GM19452 (cell line): Measurements from ENCODE around the gene ENTPD3.

Source experiments
- ATAC-seq: cut with Tn5 transposase; IDR thresholded peaks from one replicate; pipeline ENCODE4 v1.9.1; 2021; ENCODE audit not compliant: unreplicated experiment

The ENTPD3 gene

DNA sequence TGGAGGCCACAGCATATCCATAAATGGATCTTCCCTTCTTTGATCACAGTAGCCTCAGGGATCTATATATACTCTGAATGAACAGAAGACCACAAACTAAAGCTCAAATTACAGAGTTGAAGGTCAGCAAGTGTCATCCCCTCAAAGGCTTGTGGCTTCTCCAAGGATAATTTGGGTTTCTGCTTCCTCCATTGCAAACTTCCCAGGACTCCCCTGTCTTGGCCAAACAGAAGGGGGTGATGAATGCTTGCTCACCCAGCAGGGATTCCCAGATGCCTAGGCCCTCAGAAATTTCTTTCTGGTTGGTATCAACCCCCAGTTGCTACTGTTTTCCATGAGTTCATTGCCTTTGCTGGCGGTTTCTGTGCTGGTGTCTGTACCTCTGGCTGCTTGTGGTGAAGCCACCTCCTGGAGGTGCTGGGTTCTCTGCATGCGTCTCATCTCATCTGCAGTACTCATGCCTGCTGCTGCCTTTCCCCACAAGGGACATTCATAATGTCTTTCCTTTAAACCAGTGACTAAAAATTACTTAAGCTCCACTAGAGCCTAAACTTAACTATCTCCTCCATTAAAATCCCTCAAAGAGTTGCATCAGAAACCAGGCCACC is 17.7 kb downstream of the ENTPD3 start:
- ATAC-seq, result no peak

DNA sequence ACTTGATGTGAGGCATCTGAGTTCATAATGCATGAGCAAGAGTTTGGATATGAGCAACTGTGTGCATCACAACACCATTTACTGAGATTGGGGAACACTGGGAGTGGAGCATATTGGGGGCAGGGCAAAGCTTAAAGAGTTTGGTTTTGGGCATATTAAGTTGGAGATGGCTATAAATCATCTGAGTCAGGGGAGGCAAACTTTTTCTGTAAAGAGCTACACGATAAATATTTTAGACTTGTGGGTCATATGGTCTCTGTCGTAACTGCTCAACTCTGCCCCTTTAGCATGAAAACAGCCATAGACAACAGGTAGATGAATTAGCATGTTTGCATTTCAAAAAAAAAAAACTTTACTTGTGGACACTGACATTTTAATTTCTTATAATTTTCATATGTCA is 20.0 kb downstream of the ENTPD3 start:
- no peak for ATAC-seq

DNA sequence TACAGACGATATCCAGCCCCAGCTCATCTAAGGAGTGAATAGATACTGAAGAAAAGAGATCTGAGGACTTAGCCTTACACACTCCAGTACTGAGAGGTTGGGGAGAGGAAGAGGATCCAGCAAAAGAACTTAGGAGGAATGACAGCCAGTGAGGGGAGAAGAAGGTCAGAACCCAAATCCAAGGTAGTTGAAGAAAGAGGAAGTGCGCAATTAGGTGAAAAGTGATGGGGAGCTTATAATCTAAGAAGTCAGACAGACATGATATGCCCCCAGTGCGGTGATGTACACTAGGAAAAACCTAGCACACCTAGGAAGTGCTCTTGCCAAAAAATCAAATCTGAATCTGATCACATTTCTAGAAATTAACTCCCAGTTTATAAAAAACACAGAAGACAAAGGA is 20.6 kb downstream of the ENTPD3 start:
- ATAC-seq, result no peak

DNA sequence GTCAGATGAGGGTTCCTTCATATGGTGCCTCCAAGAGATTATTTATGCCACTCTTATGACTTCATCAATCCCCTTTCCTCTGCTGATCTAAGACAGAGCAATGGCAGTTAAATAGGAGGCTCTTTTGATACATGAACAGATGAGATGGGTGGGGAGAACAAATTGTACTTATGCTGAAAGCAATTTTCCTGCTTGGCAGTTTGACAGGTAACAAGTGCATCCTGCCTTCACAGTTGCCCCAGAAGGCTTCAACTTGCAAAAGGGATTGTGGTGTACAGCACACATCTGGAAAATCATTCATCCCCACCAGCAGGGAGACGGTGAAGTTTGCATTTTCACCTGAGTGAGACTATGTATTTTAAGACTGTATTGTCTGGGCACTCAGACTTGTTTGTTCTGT is 27.3 kb downstream of the ENTPD3 start:
- ATAC-seq, result no peak

DNA sequence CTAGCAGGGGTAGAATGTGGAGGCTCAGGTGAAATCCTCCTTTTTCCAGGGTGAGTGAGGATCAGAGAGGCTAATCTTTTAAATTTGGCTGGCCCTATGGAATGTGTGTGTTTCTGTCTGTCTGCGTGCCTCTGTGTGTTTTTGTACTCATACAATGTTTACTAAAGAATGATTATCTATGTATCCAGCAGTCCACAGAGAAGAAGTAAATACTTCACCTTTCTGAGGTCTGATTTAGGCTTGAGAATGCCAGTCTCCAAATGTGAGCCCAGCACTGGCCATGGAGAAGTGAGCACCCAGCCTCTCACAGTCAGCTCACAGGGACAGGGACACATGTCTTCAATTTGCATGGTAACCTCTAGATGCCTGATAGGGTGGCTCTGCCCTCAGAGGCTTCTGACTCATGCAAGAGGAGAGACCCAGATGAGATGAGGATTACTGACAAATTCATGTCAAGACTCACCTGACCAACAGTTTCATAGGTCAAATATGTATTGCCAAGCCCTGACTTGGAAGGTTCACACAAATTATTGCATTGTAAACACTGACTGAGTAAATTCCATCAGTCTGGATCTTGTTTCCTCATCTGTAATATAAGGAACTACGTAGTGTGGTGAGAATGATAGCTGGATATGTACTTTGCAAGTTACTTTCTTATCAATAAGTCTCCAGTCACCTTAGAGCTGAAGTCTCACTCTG is 31.0 kb downstream of the ENTPD3 start:
- no peak for ATAC-seq

DNA sequence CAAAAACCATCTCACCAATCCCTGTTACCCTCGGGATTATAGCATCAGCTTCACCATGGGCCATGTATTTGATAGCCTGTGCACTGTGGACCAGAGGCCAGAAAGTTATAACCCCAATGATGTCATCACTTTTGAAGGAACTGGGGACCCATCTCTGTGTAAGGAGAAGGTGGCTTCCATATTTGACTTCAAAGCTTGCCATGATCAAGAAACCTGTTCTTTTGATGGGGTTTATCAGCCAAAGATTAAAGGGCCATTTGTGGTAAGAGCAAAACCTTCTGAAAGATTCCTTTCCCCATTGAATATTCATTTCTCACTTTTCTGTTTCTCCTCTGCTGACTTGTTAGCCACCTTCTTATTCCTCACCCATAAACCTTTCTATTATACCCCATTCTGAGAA is 35.9 kb downstream of the ENTPD3 start:
- no peak for ATAC-seq

DNA sequence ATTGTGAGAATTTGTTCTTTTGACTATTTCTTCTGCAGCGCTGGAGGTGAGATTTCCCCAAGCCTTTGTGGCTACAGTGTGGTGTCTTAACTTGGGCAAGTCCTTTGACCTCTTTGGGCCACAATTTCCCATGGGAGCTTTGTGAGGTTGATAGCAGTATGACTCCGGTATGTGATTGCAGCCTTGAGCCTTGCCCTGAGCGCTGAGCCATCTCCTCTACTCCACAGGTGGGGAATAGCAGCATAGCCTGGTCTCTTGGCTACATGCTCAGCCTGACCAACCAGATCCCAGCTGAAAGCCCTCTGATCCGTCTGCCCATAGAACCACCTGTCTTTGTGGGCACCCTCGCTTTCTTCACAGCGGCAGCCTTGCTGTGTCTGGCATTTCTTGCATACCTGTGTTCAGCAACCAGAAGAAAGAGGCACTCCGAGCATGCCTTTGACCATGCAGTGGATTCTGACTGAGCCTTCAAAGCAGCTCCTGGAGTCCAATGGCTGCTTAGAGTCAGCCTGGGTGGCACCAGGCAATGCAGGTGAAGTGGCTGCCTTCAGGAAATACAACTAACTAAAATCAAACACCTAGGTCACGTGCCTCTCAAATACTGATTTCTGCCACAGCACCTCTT is 40.2 kb downstream of the ENTPD3 start:
- no peak for ATAC-seq

DNA sequence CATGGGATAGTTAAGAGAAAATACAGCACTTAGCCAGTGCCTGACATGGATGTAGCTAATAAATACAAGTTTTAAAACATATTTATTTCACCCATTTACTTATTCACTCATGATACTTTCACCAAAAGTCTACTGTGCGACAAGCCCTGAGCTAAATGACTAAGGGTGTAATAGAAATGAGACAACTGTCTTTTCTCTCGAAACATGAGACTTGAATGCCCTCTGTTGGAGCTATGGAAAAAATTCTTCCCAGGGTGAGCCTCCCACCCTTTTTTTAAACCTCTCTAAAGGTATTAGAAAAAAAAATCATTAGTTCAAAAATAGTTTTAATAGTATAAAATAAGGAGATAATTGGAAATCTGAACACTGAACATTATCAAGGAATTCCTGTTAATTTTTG is 45.8 kb downstream of the ENTPD3 start:
- ATAC-seq, result no peak

DNA sequence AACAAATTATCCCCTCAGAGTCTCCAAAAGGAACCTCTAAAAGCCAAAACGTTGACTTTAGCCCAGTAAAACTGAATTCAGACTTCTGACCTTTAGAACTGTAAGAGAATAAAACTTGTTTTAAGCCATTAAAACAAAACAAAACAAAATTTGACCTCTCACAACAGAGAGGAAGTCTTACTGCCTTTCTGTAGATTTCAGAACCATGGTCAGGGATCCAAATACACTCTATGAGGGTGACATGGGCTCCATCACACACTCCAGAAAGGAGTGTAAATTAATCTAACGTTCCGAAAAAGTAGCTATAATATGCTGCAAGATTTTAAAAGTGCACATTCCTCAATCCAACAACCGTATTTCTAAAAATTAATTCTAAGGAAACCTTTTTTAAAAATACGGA is 50.9 kb downstream of the ENTPD3 start:
- no peak for ATAC-seq

DNA sequence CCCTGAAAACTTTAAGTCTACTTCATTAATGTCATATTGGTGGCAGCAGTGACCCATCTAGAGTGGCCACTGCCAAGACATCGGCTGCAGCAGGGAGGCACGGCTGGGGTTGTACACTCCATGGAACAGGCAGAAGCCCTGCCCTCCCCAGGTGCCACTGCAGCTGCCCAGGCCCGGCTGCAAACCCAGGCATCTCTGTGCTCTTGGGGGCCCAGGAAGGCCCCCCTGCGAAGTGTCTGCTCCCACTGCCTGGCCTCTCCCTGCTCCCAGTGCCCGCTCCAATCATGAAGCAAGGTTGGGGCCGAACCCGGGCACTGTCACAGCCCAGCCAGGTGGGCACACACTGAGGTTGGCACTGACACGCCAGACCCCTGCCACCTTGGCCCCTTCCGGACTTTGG is 58.1 kb downstream of the ENTPD3 start:
- no peak for ATAC-seq

DNA sequence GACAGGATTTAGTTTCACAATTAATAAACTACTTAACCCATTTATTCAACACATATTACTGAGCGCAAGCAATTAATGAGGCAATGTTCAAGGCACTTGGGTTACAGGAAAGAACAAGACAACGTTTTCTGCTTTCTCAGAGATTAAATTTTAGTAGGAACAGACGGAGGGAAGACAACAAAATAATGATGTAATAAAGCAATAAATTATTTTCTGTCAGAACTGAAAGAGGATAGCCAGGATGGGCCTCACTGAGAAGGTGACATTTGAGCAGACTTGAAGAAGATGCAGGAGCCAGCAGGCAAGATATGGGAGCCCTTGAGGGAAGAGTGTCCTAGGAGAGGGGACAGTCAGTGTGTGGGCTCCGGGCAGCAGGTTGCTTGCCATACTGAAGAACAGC is 58.9 kb downstream of the ENTPD3 start:
- no peak for ATAC-seq

DNA sequence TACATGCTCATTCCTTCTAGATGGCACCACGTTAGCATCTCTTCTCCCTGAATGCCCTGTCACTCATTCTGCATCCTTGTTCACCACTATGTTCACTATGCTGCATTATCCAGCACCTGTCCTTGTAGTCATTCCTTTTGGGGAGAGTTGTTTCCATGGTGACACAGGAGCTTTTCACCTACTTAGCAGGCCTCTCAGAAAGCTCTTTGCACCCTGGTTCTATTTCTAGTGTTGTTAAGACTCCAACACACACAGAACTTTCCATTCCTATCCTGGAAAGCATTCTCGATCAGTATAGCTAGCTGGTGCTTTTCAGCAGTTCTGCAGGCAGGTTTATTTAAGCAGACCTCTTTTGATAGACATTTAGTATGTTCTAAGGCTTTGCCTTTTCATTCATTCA is 63.5 kb downstream of the ENTPD3 start:
- ATAC-seq, result no peak

DNA sequence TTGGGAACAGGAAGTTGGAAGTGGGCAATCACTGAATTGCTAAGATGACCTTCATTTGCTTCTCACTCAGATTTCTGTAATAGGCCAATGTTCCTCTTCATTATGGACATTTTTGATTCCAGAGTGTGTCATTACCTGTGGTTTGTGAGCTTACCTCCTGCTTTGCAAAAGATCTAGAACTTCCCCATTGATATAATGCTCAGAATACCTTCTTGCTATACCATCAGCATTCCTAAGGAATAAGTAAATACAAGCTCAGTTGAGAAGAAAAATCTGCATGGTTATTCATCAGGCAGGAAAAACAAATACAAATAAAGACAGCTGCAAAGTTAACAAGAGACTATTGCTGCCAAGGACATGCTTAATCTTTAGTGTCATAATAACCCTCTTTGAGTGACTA is 64.6 kb downstream of the ENTPD3 start:
- ATAC-seq, result no peak

DNA sequence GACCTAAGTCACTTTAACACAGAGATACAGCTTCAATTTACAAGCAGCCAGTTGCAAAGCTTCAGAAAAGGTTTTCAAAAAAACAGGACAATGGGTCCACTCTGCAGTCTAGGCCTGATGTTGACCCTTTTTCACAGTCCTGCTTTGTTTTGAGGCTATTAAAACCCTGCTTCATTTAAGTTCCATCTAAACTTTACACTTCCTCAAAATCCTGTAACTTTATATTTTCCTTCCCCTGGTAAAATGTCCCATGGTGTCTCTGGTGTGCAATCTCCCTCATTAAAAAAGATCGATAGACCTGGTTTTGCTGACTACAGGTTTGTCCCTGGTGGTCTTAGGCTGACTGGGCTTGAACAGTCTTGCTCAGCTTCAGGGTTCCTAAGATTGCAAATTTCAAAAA is 65.1 kb downstream of the ENTPD3 start:
- ATAC-seq, result no peak

DNA sequence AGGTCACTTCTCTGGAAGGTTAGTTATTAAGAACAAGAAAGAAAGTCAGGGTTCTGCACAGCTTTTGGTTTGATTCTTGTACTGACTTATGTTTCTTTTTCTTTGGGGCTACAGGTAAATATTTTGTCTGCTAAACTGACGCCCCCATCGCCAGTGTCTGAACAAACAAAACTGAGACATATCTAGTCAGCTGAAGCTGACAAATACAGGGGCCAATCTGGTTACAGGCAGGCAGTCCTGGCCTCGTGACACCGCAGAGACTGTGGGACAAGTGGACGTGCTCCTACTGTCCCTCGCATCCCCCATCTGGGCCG is 65.5 kb downstream of the ENTPD3 start:
- no peak for ATAC-seq

DNA sequence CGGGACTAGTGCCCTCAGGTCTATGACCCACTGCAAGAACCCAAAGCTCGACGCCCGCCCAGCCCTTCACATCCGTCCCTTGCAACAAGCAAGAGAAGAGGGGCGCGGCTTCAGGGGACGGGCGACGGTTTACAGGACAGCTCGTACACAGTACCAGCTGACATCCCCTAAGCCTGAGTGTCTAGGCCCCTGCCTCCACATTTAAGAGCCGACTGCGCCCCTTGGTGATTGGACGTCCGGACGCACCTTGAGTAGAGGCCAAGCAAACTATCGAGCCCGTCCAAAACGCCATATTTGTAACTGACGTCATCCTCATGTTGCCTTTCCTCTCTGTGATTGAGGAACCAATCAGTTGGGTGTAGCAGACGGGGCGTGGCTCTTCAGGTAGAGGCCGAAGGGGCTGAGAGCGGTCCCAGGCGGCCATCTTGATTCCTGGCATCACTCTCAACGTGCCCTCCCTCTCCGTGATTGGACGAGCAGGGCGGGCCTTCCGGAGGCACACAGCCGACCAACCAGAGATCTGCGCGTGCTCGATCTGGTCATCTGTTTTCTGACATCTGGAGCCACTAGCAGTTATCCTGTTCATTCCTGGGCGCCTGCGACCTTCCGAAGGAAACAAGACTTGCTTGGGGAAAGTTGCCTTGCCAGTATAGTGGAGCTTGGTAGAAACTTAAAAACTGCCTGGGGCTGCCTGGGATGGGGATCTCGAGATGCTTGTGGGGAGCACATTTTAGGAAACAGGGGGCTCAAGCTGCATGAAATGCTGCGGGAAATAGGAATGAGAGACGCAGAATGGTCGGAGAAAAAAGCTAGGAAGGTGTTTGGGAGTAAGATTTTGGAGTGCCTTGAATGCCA is 66.1 kb downstream of the ENTPD3 start:
- ATAC-seq, result peak; percentile 89

DNA sequence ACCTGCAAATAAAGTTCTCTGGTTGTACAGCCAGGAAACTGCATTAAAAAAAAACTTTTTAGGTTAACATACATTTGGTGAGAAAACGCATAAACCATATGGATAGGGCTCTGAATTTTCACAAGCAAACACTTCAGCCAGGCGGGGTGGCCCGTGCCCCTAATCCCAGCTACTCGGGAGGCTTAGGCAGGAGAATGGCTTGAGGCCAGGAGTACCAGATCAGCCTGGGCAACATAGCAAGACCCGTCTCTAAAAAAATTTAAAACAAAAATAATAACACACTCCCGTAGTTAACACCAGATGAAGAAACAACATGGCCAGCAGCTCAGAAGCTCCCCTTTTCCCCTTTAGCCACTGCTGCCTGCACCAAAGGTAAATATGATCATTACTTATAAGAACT is 66.9 kb downstream of the ENTPD3 start:
- no peak for ATAC-seq

DNA sequence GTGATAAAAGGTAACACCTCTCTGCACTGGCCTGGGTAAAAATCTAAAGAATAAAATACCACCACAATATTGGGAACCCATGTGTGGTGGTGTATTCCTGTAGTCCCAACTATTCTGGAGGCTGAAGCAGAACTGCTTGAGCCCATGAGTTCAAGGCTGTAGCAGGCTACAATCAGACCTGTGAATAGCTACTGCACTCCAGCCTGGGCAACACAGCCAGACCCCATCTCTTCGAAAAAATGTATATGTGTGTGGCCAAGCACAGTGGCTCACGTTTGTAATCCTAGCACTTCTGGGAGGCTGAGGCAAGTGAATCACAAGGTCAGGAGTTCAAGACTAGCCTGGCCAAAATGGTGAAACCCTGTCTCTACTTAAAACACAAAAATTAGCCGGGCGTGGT is 68.3 kb downstream of the ENTPD3 start:
- no peak for ATAC-seq

DNA sequence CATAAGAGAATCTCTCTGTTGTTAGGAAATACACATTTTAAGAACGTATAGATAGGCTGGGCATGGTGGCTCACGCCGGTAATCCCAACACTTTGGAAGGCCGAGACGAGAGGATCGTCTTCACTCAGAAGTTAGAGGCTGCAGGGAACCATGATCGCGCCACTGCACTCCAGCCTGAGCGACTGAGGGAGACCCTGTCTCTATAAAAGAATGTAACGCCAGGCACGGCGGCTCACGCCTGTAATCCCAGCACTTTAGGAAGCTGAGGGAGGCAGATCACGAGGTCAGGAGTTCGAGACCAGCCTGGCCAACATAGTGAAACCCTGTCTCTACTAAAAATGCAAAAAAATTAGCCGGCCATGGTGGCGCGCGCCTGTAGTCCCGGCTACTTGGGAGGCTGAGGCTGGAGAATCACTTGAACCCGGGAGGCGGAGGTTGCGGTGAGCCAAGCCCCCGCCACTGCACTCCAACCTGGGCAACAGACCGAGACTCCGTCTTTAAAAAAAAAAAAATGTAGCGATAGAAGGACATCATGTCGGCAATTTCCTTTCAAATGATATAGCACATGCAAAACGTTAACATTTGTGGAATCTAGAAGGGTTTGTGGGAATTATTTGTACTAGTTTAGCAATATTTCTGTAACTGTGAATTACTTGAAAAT is 69.4 kb downstream of the ENTPD3 start:
- no peak for ATAC-seq

DNA sequence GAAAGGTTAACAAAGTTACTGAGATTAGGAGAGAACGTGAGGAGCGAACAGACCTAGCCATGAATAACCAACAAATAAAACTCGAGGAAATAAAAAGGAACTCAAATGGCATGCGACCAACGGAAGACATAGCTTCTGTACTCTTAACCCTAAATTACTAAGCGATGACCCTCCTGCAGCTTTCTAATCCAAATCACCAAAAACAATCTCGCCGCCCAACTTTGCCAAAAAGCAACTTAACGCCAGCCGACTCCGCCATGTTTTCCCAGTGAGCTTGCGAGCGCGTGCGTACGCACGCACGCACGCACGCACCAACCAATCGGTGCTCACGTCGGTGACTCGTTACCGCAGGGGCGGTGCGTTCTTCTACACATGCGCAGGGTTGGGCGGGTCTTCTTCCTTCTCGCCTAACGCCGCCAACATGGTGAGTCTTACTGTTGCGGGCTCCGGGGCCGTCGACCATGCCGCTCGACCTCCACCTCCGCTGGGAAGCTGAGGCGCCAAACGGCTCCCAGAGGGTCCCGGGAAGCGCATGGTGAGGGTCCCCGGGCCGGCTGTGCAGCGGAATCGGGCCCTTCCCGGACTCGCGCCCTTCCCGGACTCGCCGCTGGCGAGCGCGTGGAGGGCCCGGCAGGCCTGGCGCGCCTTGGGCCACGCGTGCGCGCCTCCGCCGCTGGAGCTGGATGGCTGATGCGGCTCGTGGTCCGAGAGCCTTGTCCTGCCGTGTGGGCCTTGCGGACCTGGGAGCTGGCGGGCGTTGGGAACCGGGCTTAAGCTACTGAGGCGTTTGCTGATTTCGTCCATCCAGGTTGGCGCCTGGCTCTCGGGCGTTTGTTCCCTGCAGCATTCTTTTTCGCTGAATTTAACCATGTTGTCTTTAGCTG is 70.2 kb downstream of the ENTPD3 start, which contains the start of gene RPL14:
Gene RPL14 (plus strand): TSS at position 400 of the 884 bp plus-strand sequence. CDS start 133 bp downstream, at position 533.
- peak; percentile 70 for ATAC-seq
